ENCODE measurements around the gene SHISA9.
"Not testable (repeated sequence)": the region's sequence is repeated elsewhere in the genome, so short reads cannot be mapped to it uniquely, and the experiment has no call there.

Gene SHISA9

DNA sequence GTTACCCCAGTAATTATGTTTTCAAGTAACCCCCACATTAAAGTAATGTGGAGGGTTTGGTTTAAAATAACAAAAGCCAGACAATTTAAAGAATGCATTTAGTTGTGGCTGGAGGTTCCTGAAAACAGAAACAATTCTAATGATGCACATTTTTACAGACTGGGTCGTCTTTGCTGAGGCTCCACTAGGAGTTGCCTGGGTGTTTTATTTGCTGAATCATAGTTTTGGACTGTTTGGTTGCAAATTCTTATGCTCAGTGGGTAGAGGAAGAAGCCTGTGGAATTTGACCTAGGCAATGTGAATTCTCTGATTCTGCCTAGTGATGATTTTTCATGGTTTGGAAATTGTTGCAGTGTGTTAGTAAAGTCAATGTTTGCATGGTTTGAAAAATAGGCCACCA lies 16.3 kb downstream of the SHISA9 start:
- TF ChIP-seq, protein P1, sequence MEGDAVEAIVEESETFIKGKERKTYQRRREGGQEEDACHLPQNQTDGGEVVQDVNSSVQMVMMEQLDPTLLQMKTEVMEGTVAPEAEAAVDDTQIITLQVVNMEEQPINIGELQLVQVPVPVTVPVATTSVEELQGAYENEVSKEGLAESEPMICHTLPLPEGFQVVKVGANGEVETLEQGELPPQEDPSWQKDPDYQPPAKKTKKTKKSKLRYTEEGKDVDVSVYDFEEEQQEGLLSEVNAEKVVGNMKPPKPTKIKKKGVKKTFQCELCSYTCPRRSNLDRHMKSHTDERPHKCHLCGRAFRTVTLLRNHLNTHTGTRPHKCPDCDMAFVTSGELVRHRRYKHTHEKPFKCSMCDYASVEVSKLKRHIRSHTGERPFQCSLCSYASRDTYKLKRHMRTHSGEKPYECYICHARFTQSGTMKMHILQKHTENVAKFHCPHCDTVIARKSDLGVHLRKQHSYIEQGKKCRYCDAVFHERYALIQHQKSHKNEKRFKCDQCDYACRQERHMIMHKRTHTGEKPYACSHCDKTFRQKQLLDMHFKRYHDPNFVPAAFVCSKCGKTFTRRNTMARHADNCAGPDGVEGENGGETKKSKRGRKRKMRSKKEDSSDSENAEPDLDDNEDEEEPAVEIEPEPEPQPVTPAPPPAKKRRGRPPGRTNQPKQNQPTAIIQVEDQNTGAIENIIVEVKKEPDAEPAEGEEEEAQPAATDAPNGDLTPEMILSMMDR (IDR thresholded peaks at IDR 0.05; ENCODE audit: low read depth, low read length, poor library complexity, severe bottlenecking) = no peak
- no peak for TF ChIP-seq EZH2phosphoT487 (IDR thresholded peaks at IDR 0.05; ENCODE audit: borderline replicate concordance, low read length)
- Histone ChIP-seq H3K9me3 (ENCODE audit: control insufficient read depth, insufficient read depth, low read length) (no peaks in the 10 kb centered on the region), H3K4me1 (ENCODE audit: control insufficient read depth, low read length) (no peaks in the 10 kb centered on the region), H3K27me3 (ENCODE audit: control insufficient read depth, low read length) (no peaks in the 10 kb centered on the region; the same call in 1 of the 2 replicates), H3K79me2 (ENCODE audit: control insufficient read depth, low read length) (no peaks in the 10 kb centered on the region), H3K9me2 (replicated peaks; ENCODE audit: control insufficient read depth, low read length) (no peaks in the 10 kb centered on the region), H3F3A (ENCODE audit: control insufficient read depth, insufficient read depth) (no peaks in the 10 kb centered on the region), H3K27ac (ENCODE audit: low read depth, low read length) (no peak overlapping the region), H3K36me3 (ENCODE audit: control insufficient read depth, low read length) (no peaks in the 10 kb centered on the region), H3K4me2 (ENCODE audit: low read length) (no peak overlapping the region), H3K4me3 (ENCODE audit: low read length) (no peak overlapping the region), H4K20me1 (ENCODE audit: control insufficient read depth, insufficient read depth, low read depth, low read length) (no peaks in the 10 kb centered on the region)

DNA sequence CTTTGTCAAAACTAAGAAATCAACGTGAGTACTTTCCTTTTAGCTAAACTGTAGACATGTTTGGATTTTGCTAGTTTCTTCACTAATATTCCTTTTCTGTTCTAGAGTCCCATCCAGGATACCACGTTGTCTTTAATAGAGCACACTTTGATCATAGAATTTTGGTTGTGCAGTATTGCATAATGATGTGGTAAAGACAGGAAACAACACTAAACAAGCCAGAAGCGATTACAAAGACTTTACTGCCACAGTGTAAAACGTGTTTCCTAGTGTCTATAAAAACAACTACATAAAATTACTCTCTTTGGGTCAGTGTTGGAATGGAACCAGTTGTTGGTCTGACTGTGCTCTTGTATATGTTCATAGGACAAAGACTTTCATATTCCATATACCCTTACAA lies 19.3 kb downstream of the SHISA9 start:
- no peak overlapping the region for H3K4me2 ChIP-seq (ENCODE audit: low read length)
- H4K20me1 ChIP-seq (ENCODE audit: control insufficient read depth, insufficient read depth, low read depth, low read length) = no peaks in the 10 kb centered on the region

GRCh38 chr16:12923640-12924039 lies 22.2 kb downstream of the SHISA9 start:
- not testable (repeated sequence) for H3K4me2 ChIP-seq (ENCODE audit: low read length); H3K27me3 ChIP-seq (ENCODE audit: control insufficient read depth, low read length); H3F3A ChIP-seq (ENCODE audit: control insufficient read depth, insufficient read depth); H3K9me3 ChIP-seq (ENCODE audit: control insufficient read depth, insufficient read depth, low read length); H3K4me3 ChIP-seq (ENCODE audit: low read length); H3K79me2 ChIP-seq (ENCODE audit: control insufficient read depth, low read length); H3K27ac ChIP-seq (ENCODE audit: low read depth, low read length); H3K9me2 ChIP-seq (replicated peaks; ENCODE audit: control insufficient read depth, low read length); H3K36me3 ChIP-seq (ENCODE audit: control insufficient read depth, low read length); H4K20me1 ChIP-seq (ENCODE audit: control insufficient read depth, insufficient read depth, low read depth, low read length); H3K4me1 ChIP-seq (ENCODE audit: control insufficient read depth, low read length)

More for the DNA sequence above, 19.3 kb downstream of the SHISA9 start:
- H3K9me2 ChIP-seq (replicated peaks; ENCODE audit: control insufficient read depth, low read length) = no peaks in the 10 kb centered on the region
- no peaks in the 10 kb centered on the region for H3F3A ChIP-seq (ENCODE audit: control insufficient read depth, insufficient read depth)
- no peaks in the 10 kb centered on the region for H3K36me3 ChIP-seq (ENCODE audit: control insufficient read depth, low read length)
- H3K4me3 ChIP-seq (ENCODE audit: low read length) = no peak overlapping the region
- TF ChIP-seq, protein P1 (IDR thresholded peaks at IDR 0.05; ENCODE audit: low read depth, low read length, poor library complexity, severe bottlenecking) = no peak
- no peak for TF ChIP-seq EZH2phosphoT487 (IDR thresholded peaks at IDR 0.05; ENCODE audit: borderline replicate concordance, low read length)
- H3K27me3 ChIP-seq (ENCODE audit: control insufficient read depth, low read length) = peaks cover 2% of the 10 kb centered on the region; the same call in 1 of the 2 replicates
- no peaks in the 10 kb centered on the region for H3K9me3 ChIP-seq (ENCODE audit: control insufficient read depth, insufficient read depth, low read length)
- no peaks in the 10 kb centered on the region for H3K4me1 ChIP-seq (ENCODE audit: control insufficient read depth, low read length)
- H3K79me2 ChIP-seq (ENCODE audit: control insufficient read depth, low read length) = no peaks in the 10 kb centered on the region
- H3K27ac ChIP-seq (ENCODE audit: low read depth, low read length) = no peak overlapping the region

- Histone ChIP-seq H3K79me2 (ENCODE audit: control insufficient read depth, low read length) (no peaks in the 10 kb centered on the region), H3K36me3 (ENCODE audit: control insufficient read depth, low read length) (no peaks in the 10 kb centered on the region), H3K27ac (ENCODE audit: low read depth, low read length) (no peak overlapping the region), H3K27me3 (ENCODE audit: control insufficient read depth, low read length) (0 out of 2 replicates have a peak, but pooled peaks cover 2% of the 10 kb centered on the region), H3K9me3 (ENCODE audit: control insufficient read depth, insufficient read depth, low read length) (no peaks in the 10 kb centered on the region; the same call in 1 of the 2 replicates), H4K20me1 (ENCODE audit: control insufficient read depth, insufficient read depth, low read depth, low read length) (no peaks in the 10 kb centered on the region), H3K9me2 (replicated peaks; ENCODE audit: control insufficient read depth, low read length) (no peaks in the 10 kb centered on the region), H3K4me3 (ENCODE audit: low read length) (no peak overlapping the region), H3K4me2 (ENCODE audit: low read length) (no peak overlapping the region), H3F3A (ENCODE audit: control insufficient read depth, insufficient read depth) (no peaks in the 10 kb centered on the region), H3K4me1 (ENCODE audit: control insufficient read depth, low read length) (no peaks in the 10 kb centered on the region)
- TF ChIP-seq, protein P1 (IDR thresholded peaks at IDR 0.05; ENCODE audit: low read depth, low read length, poor library complexity, severe bottlenecking) = no peak
- TF ChIP-seq EZH2phosphoT487 (IDR thresholded peaks at IDR 0.05; ENCODE audit: borderline replicate concordance, low read length) = no peak
Observed at GRCh38 chr16:12925026-12925800, 23.8 kb downstream of the SHISA9 start.
